SK-N-SH treated with all-trans-retinoic acid at 6 μM for 48 hours (cell line): ENCODE data around the gene CORT.

Source experiments
- ATAC-seq: fragments of 200-7000 bp; cut with Tn5 transposase; 3 replicates; pipeline ENCODE4 v1.9.1; 2020; ENCODE audit warnings: mild to moderate bottlenecking, moderate library complexity
- ARNTL ChIP-seq: fragments of 450-650 bp; formaldehyde crosslinking; IDR thresholded peaks from 2 replicates; pipeline ENCODE4 v1.5.0; 2020; ENCODE audit warnings: low read depth, mild to moderate bottlenecking, moderate library complexity, borderline replicate concordance
- CSDC2 ChIP-seq: fragments of 250-450 bp; sonication (Bioruptor Pico); IDR thresholded peaks from 2 replicates; pipeline ENCODE4 v1.5.0; 2020; ENCODE audit warnings: mild to moderate bottlenecking, moderate library complexity
- CSRNP3 ChIP-seq: fragments of 250-450 bp; sonication (Bioruptor Pico); IDR thresholded peaks from 2 replicates; pipeline ENCODE4 v1.5.1; 2021; ENCODE audit warnings: mild to moderate bottlenecking, moderate library complexity
- ESRRG ChIP-seq: fragments of 250-450 bp; sonication (Bioruptor Pico); IDR thresholded peaks from 2 replicates; pipeline ENCODE4 v1.6.1; 2021; ENCODE audit warnings: mild to moderate bottlenecking
- ISL1 ChIP-seq: fragments of 250-450 bp; sonication (Bioruptor Pico); IDR thresholded peaks from 2 replicates; pipeline ENCODE4 v2.1.2; 2022; ENCODE audit warnings: mild to moderate bottlenecking, moderate library complexity
- PPARA ChIP-seq: fragments of 250-450 bp; sonication (Bioruptor Pico); IDR thresholded peaks from 2 replicates; pipeline ENCODE4 v1.5.0; 2020; ENCODE audit warnings: mild to moderate bottlenecking, borderline replicate concordance
- TOX ChIP-seq: fragments of 250-450 bp; sonication (Bioruptor Pico); IDR thresholded peaks from 2 replicates; pipeline ENCODE4 v1.8.0; 2021; ENCODE audit warnings: mild to moderate bottlenecking, moderate library complexity, borderline replicate concordance
- ZC3H10 ChIP-seq: fragments of 250-450 bp; sonication (Bioruptor Pico); IDR thresholded peaks from 2 replicates; pipeline ENCODE4 v1.5.1; 2021; ENCODE audit warnings: mild to moderate bottlenecking, moderate library complexity
- ZFP3 ChIP-seq: fragments of 250-450 bp; sonication (Bioruptor Pico); IDR thresholded peaks from 2 replicates; pipeline ENCODE4 v1.5.0; 2020; ENCODE audit warnings: mild to moderate bottlenecking, moderate library complexity
- ZFP30 ChIP-seq: fragments of 450-650 bp; formaldehyde crosslinking; IDR thresholded peaks from 2 replicates; pipeline ENCODE4 v1.5.0; 2022; ENCODE audit warnings: mild to moderate bottlenecking, moderate library complexity
- ZNF565 ChIP-seq: fragments of 450-650 bp; formaldehyde crosslinking; conservative IDR thresholded peaks from 2 replicates; pipeline ENCODE4 v1.5.0; 2020; ENCODE audit warnings: low read depth, mild to moderate bottlenecking, moderate library complexity
- ZNF70 ChIP-seq: fragments of 450-650 bp; formaldehyde crosslinking; IDR thresholded peaks from 2 replicates; pipeline ENCODE4 v1.5.0; 2020; ENCODE audit warnings: mild to moderate bottlenecking, moderate library complexity
- ZNF8 ChIP-seq: fragments of 450-650 bp; formaldehyde crosslinking; IDR thresholded peaks from 2 replicates; pipeline ENCODE4 v1.5.0; 2020; ENCODE audit warnings: mild to moderate bottlenecking, moderate library complexity
- TF ChIP-seq, protein P1 (sequence below): fragments of 250-450 bp; sonication (Bioruptor Pico); IDR thresholded peaks from 2 replicates; pipeline ENCODE4 v1.8.0; 2020; ENCODE audit warnings: mild to moderate bottlenecking, moderate library complexity, borderline replicate concordance
- TF ChIP-seq, protein P2 (sequence below): fragments of 250-450 bp; sonication (Bioruptor Pico); IDR thresholded peaks from 2 replicates; pipeline ENCODE4 v1.5.1; 2020; ENCODE audit warnings: low read depth, mild to moderate bottlenecking, moderate library complexity
- TF ChIP-seq, protein P3 (sequence below): fragments of 250-450 bp; sonication (Bioruptor Pico); IDR thresholded peaks from 2 replicates; pipeline ENCODE4 v1.5.0; 2020; ENCODE audit warnings: mild to moderate bottlenecking, moderate library complexity

CORT gene

GRCh38 chr1:10429868-10430215 lies 20.0 kb upstream of the CORT start:
- ATAC-seq, result no peak
- TF ChIP-seq TOX (CRISPR knock-in tag), result no peak
- TF ChIP-seq ZC3H10 (CRISPR knock-in tag), result no peak
- no peak for TF ChIP-seq CSRNP3 (CRISPR knock-in tag)
- TF ChIP-seq ZNF565 (CRISPR knock-in tag), result no peak
- no peak for TF ChIP-seq ZFP3 (CRISPR knock-in tag)
- no peak for TF ChIP-seq ZFP30 (CRISPR knock-in tag)
- no peak for TF ChIP-seq ISL1
- TF ChIP-seq ZNF8, result no peak

GRCh38 chr1:10430216-10431069 lies 19.4 kb upstream of the CORT start, which contains the start of gene CENPS:
CENPS (plus strand) TSS chr1:10430433; CDS start chr1:10430518, 85 bp downstream.
- TF ChIP-seq ESRRG (CRISPR knock-in tag), result 0 out of 2 replicates have a peak, but pooled peaks have one; percentile 41
- TF ChIP-seq CSDC2 (CRISPR knock-in tag), result no peak
- ATAC-seq, result peak; percentile 91

DNA sequence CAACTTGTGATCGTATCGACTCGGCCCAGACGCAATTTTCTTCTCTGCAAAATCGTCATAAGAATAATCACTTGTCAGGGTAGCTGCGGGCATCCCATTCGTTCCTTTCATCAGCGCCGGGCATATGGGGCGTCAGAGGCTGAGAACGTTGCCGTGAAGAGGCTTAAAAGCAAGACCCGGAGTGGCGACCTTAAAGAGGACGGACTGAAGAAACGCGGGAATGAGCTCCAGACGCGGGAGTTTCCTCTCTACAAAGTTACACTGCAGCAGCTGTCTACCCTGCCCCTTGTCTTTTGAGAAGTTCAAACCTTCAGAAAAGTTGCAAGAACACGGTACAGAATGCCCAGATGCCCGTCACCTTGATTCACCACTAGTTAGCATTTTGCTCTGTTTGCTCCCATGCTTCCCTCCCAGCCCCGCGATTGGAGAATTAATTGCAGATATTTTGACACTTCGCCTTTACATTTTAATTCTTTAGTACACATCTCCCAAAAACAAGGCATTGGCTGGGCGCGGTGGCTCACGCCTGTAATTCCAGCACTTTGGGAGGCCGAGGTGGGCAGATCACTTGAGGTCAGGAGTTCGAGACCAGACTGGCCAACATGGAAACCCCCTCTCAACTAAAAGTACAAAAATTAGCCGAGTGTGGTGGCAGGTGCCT lies 18.6 kb upstream of the CORT start:
- no peak for TF ChIP-seq ZC3H10 (CRISPR knock-in tag)
- TF ChIP-seq, protein P1, sequence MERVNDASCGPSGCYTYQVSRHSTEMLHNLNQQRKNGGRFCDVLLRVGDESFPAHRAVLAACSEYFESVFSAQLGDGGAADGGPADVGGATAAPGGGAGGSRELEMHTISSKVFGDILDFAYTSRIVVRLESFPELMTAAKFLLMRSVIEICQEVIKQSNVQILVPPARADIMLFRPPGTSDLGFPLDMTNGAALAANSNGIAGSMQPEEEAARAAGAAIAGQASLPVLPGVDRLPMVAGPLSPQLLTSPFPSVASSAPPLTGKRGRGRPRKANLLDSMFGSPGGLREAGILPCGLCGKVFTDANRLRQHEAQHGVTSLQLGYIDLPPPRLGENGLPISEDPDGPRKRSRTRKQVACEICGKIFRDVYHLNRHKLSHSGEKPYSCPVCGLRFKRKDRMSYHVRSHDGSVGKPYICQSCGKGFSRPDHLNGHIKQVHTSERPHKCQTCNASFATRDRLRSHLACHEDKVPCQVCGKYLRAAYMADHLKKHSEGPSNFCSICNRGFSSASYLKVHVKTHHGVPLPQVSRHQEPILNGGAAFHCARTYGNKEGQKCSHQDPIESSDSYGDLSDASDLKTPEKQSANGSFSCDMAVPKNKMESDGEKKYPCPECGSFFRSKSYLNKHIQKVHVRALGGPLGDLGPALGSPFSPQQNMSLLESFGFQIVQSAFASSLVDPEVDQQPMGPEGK (CRISPR knock-in tag), result no peak
- no peak for TF ChIP-seq ZNF70 (CRISPR knock-in tag)
- TF ChIP-seq ESRRG (CRISPR knock-in tag), result no peak
- no peak for TF ChIP-seq ISL1
- TF ChIP-seq PPARA, result no peak
- TF ChIP-seq TOX (CRISPR knock-in tag), result no peak
- TF ChIP-seq, protein P2, sequence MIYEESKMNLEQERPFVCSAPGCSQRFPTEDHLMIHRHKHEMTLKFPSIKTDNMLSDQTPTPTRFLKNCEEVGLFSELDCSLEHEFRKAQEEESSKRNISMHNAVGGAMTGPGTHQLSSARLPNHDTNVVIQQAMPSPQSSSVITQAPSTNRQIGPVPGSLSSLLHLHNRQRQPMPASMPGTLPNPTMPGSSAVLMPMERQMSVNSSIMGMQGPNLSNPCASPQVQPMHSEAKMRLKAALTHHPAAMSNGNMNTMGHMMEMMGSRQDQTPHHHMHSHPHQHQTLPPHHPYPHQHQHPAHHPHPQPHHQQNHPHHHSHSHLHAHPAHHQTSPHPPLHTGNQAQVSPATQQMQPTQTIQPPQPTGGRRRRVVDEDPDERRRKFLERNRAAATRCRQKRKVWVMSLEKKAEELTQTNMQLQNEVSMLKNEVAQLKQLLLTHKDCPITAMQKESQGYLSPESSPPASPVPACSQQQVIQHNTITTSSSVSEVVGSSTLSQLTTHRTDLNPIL (CRISPR knock-in tag), result no peak
- TF ChIP-seq, protein P3, sequence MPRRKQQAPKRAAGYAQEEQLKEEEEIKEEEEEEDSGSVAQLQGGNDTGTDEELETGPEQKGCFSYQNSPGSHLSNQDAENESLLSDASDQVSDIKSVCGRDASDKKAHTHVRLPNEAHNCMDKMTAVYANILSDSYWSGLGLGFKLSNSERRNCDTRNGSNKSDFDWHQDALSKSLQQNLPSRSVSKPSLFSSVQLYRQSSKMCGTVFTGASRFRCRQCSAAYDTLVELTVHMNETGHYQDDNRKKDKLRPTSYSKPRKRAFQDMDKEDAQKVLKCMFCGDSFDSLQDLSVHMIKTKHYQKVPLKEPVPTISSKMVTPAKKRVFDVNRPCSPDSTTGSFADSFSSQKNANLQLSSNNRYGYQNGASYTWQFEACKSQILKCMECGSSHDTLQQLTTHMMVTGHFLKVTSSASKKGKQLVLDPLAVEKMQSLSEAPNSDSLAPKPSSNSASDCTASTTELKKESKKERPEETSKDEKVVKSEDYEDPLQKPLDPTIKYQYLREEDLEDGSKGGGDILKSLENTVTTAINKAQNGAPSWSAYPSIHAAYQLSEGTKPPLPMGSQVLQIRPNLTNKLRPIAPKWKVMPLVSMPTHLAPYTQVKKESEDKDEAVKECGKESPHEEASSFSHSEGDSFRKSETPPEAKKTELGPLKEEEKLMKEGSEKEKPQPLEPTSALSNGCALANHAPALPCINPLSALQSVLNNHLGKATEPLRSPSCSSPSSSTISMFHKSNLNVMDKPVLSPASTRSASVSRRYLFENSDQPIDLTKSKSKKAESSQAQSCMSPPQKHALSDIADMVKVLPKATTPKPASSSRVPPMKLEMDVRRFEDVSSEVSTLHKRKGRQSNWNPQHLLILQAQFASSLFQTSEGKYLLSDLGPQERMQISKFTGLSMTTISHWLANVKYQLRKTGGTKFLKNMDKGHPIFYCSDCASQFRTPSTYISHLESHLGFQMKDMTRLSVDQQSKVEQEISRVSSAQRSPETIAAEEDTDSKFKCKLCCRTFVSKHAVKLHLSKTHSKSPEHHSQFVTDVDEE (CRISPR knock-in tag), result no peak
- TF ChIP-seq, all 23 proteins: peak for 0
- peak; percentile 20 for ATAC-seq

DNA sequence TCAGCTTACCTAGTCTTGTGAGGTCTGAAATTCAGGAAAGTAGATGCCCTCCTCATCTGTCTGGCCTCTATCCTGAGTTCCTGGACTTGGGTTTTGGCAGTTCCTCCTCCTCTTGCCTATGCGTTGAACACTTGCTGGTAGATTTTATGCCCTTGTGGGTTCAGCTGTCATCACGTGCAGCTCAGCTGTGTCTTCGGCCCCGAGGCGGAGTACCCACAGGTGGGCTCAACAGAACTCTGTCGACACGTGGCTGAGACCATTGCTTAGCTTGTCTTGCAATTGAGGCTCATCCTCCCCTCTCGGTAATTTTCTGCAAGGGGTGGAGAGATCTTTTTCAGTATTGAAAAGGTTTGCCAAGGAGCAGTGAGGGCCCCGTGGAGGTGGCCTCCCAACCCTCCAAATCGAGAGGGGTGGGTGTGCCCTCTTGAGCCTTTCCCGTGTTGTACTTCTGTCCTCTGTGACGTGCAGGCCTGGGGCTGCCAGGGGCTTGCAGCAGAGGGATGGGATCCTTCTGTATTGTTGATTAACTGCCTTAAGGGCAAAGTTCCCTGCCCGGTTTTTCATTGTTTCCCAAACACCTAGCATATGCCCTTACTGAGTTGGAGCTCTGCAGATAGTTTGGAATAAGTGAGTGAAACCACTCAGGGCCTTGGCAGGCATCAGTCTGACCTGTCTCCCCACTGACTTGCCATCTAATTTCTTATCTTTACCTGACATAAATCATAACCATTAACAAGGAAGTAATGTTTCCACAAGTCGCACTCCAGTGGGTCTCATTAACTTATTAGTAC lies 16.7 kb upstream of the CORT start:
- no peak for ATAC-seq
- TF ChIP-seq CSRNP3 (CRISPR knock-in tag) (no peak), ARNTL (CRISPR knock-in tag) (no peak), ESRRG (CRISPR knock-in tag) (no peak), PPARA (no peak), TOX (CRISPR knock-in tag) (no peak), CSDC2 (CRISPR knock-in tag) (no peak)
- TF ChIP-seq, protein P2 (CRISPR knock-in tag), result no peak
- TF ChIP-seq, protein P3 (CRISPR knock-in tag), result no peak
